ENCODE measurements around the gene SEPTIN6.

SEPTIN6 gene

GRCh38 chrX:119693040-119693995 is at the start of gene SEPTIN6:
SEPTIN6 (minus strand) TSS chrX:119693168; CDS start chrX:119693105, 63 bp downstream.
- Histone ChIP-seq H4K20me1 (ENCODE audit: insufficient read depth, low read length) (peaks cover 29% of the 10 kb centered on the region), H3K4me3 (ENCODE audit: low read length) (peak within 1 kb of the TSS; percentile 99), H2AFZ (ENCODE audit: low read depth, low read length) (peak within 1 kb of the TSS; percentile 48; the same call in 1 of the 2 replicates), H3K9ac (ENCODE audit: low read length) (peak within 1 kb of the TSS; percentile 87), H3K4me1 (ENCODE audit: low read length) (peaks cover 68% of the 10 kb centered on the region), H3K4me2 (ENCODE audit: low read length) (peak within 1 kb of the TSS; percentile 97), H3K36me3 (replicated peaks; ENCODE audit: low read depth, low read length) (peaks cover 17% of the 10 kb centered on the region), H3K27me3 (ENCODE audit: low read depth, low read length) (peaks cover 2% of the 10 kb centered on the region; the same call in 1 of the 2 replicates), H3K27ac (ENCODE audit: low read length) (peak within 1 kb of the TSS; percentile 84), H3K9me3 (ENCODE audit: insufficient read depth, low read length) (no peaks in the 10 kb centered on the region), H3K79me2 (ENCODE audit: low read length) (peaks cover 47% of the 10 kb centered on the region)
- TF ChIP-seq EZH2phosphoT487 (IDR thresholded peaks at IDR 0.05; ENCODE audit: low read depth) = no peak
- no peak for TF ChIP-seq CTCF (IDR thresholded peaks at IDR 0.05; ENCODE audit: low read depth, low read length)

GRCh38 chrX:119738742-119739141 is 45.8 kb upstream of the SEPTIN6 start:
- no peak for TF ChIP-seq EZH2phosphoT487 (IDR thresholded peaks at IDR 0.05; ENCODE audit: low read depth)
- TF ChIP-seq CTCF (IDR thresholded peaks at IDR 0.05; ENCODE audit: low read depth, low read length) = no peak
- Histone ChIP-seq H3K79me2 (ENCODE audit: low read length) (no peaks in the 10 kb centered on the region), H4K20me1 (ENCODE audit: insufficient read depth, low read length) (no peaks in the 10 kb centered on the region), H3K27me3 (ENCODE audit: low read depth, low read length) (no peaks in the 10 kb centered on the region), H3K9me3 (ENCODE audit: insufficient read depth, low read length) (no peaks in the 10 kb centered on the region), H3K27ac (ENCODE audit: low read length) (no peak overlapping the region), H3K36me3 (replicated peaks; ENCODE audit: low read depth, low read length) (no peaks in the 10 kb centered on the region), H3K4me2 (ENCODE audit: low read length) (no peak overlapping the region), H3K4me3 (ENCODE audit: low read length) (no peak overlapping the region), H3K4me1 (ENCODE audit: low read length) (no peaks in the 10 kb centered on the region), H3K9ac (ENCODE audit: low read length) (no peak overlapping the region), H2AFZ (ENCODE audit: low read depth, low read length) (no peak overlapping the region)

- Histone ChIP-seq H3K27ac (ENCODE audit: low read length) (no peak overlapping the region), H2AFZ (ENCODE audit: low read depth, low read length) (no peak overlapping the region), H3K9ac (ENCODE audit: low read length) (no peak overlapping the region)
These were observed 43.3 kb upstream of the SEPTIN6 start for GRCh38 chrX:119736206-119736764.

More at GRCh38 chrX:119736206-119736764, 43.3 kb upstream of the SEPTIN6 start:
- TF ChIP-seq EZH2phosphoT487 (IDR thresholded peaks at IDR 0.05; ENCODE audit: low read depth) (no peak), CTCF (IDR thresholded peaks at IDR 0.05; ENCODE audit: low read depth, low read length) (no peak)
- H3K4me3 ChIP-seq (ENCODE audit: low read length) = no peak overlapping the region
- H3K27me3 ChIP-seq (ENCODE audit: low read depth, low read length) = no peaks in the 10 kb centered on the region
- no peaks in the 10 kb centered on the region for H3K36me3 ChIP-seq (replicated peaks; ENCODE audit: low read depth, low read length)
- no peaks in the 10 kb centered on the region for H4K20me1 ChIP-seq (ENCODE audit: insufficient read depth, low read length)
- H3K4me1 ChIP-seq (ENCODE audit: low read length) = no peaks in the 10 kb centered on the region
- H3K9me3 ChIP-seq (ENCODE audit: insufficient read depth, low read length) = no peaks in the 10 kb centered on the region
- H3K4me2 ChIP-seq (ENCODE audit: low read length) = no peak overlapping the region
- no peaks in the 10 kb centered on the region for H3K79me2 ChIP-seq (ENCODE audit: low read length)

Data from OCI-LY3 (cell line).